Right renal cortex interstitium (tissue), 3 donors: ENCODE data around the gene CAST. TPM values are rescaled to one million over a fixed set of nuclear protein-coding genes. Genes with fewer than 3 reads are reported as not detected.
"Not testable (repeated sequence)": the region's sequence is repeated elsewhere in the genome, so short reads cannot be mapped to it uniquely, and the experiment has no call there.

Source experiments
- DNase-seq, 3 donors: peaks; one replicate each; pipeline ENCODE4 v3.0.0-alpha.2; 2013; ENCODE audit warnings: low read depth in 3 of 3, low spot score in 2 of 3
- polyA plus RNA-seq, 3 donors: library from polyadenylated mRNA; unstranded; fragments of 120-200 nt; gene quantifications; one replicate each; pipeline ENCODE4 v1.2.1, GENCODE V29; 2013; ENCODE audit not compliant: insufficient read length in 3 of 3

Gene CAST
- polyA plus RNA-seq, 3 donors: 143 to 185 (median 158) TPM

DNA sequence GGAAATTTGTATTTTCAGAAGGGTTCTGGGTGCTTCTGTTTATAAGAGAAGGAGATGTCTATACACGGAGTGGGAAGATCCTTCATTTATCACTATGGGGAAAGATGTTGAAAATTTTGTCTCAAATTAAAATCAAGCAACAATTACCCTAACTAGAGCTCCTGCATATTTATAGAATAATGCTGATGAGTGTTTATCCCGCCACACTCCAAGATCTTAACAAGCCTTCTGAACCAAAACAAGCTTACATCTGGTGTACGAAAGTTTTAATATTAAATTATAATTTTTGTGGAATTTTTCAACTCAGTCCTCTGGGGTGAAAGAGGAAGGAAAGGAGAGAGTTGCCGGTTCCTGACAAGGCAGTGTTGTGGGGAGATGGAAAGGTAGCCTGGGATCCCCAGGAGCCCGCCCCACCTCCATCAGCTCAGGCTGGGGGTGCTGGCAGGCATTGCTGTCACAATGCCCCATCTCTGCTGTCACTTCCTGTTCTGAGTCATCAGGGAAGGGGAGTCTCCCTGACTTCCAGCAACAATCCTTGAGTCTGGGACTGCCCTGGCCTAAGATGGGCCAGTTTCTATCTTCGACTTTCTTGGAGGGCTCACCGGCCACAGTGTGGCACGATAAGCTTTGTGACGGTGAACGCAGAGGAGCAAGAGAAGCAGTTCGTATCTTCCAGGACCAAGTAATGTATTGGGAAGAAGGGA, 81.0 kb downstream of the CAST start:
- no peak for DNase-seq

DNA sequence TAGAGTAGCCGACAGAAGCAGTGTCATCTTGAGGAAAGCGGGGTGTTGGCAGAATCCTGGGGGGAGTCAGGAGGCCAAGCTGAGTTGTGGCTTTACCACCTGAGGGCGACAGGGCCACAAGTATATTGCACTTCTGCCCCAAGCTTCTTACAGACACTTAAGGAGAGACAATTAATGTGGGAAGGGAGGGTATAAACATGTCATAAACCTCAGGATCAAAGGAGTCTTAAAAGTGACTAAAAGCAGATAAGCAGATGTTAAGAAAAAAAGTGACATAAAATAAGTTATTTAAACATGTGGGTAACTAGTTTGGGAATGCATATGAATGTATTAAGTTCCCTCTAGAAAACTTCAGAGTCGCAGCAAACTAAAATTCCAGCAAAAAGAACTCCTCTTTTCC, 81.6 kb downstream of the CAST start:
- DNase-seq: no peak

DNA sequence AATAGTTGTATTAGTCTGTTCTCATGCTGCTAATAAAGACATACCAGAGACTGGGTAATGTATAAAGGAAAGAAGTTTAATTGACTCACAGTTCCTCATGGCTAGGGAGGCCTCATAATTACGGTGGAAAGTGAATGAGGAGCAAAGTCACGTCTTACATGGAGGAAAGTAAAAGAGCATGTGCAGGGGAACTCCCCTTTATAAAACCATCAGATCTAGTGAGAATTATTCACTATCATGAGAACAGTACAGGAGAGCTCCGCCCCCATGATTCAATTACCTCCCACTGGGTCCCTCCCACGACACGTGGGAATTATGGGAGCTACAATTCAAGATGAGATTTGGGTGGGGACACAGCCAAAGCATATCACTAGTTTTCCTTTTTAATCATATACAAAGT, 82.0 kb downstream of the CAST start:
- DNase-seq: not testable (repeated sequence)

DNA sequence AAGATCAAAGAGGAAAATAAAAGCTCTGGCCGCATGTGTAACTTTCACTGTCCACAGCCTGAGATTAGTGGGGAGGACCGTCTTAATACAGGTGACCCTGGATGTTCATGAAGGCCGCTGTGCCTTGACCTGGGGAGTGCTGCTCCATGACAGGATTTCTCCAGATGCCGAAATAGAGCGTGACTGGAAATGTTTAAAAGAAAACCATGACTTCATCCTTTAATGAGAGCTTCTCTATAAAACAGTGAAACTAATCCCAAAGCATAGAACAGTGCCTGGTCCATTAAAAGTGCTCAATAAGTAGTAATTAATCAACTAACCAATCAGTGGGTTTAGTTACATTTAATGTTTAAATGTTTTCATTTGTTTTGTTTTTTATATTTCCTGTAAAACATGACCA, 82.8 kb downstream of the CAST start:
- no peak for DNase-seq

DNA sequence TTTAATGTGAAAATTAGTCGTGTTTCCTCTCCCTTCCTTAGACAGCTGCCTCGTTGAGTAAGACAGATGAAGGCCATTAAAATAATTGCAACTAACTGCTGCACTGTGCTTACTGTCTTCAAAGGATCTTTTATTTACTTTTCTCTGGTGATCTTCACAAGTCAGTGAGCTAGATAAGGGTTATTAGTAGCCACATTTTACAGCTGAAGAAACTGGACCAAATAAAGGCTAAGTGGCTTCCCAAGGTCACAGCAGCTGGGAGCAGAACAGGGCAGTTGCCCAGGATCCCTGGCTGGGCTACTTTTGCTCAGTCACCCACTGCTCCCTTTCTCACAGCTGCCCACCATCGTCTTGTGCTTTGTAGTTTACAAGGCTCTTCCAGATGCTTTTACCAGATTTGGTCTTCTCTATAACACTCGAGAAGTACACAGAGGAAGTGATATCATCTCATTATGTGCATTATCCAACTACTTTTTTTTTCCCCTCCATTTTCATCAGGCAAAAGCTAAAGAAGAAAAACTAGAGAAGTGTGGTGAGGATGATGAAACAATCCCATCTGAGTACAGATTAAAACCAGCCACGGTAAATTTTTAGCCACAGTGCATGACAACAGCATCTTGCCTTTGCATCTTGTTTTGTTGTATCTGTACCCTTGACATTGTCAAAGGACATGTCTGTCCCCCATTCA, 83.8 kb downstream of the CAST start:
- DNase-seq: no peak

DNA sequence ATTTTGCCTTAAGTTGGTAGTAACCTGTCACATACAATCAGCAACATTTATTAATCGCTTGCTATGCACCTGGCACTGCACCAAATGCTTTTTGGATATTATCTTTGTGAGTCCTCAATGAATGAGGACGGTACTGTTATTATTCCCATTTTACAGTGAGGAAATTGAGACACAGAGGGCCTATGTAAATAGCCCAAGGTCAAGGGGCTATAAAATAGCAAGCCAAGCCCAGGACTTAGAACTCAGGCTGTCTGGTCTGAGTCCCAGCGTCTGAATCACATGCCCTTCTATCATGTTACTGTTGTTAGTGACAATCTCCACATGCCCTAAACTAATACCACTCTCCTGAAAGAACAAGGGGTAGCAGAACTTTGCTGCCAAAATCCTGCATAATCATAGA, 85.5 kb downstream of the CAST start:
- DNase-seq: no peak

DNA sequence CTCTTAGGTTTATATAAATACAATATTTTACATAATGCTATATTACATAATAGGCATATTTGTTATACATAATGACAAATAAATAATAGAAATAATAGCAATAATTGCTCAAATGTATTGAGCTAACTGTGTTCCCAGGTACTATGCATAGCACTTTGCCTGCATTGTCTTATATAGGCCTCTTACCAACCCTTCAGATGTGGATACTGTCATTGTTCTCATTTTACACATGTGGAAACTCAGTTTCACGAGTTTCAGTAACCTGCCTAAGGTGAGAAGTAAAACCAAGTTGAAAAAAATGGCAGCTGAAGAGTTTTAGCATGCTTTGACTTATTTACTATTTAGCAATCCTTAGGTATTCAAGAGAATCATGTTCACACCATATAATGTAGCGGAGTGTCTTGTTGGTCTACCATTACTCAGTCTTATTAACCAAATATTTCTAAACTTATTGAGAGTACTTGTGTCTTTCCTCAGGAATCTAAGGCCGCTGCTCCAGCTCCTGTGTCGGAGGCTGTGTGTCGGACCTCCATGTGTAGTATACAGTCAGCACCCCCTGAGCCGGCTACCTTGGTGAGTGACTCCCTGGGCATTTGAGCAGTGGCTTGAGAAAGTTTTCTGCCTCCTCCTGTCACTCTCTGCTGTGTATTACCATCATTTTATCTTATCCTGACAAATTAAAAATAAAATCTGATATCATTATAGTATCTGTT, 88.1 kb downstream of the CAST start:
- DNase-seq: no peak

DNA sequence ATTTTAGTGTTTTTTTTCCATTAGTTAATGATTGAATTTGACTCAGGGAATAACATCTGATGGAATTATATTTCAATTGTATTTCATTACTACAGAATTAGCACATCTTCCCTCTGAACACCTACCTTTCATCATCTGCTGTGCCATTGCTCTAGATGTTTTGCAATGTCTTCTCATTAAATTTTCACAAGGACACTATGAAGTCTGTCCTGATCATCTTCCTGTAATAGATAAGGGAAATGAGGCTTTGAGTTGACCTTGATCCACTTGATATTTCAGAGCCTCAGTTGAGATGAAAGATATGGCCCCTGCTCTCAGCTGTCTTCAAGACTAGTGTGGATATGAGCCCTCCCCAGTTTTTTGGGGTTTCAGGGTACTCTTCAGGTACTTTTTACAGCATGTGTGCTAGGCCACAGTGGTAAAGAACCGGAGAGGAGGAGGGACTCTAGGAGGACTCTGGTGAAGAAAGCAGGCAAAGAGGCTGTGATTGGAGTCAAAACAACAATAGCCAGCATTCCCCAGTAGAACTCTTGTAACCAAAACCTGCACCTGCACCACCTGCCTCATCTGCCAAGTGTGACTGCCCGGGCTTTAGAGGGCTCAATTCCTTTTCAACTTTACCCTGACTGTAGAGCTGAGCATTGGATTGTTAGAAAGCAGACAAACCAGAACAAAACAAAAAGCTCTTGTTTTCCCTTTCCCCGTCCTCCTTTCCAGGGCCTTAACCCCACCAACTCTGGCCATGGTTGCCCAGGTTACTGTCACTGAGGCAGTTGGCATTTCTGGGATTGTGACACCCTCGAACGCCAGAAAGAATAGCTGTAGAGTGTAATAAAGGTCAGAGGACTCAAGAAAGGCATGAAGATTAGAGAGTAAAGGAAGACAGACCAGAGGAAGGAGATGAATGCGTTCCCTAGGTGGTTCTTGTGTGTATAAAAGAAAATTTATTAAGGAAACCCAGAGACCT, 89.3 kb downstream of the CAST start:
- DNase-seq: no peak

DNA sequence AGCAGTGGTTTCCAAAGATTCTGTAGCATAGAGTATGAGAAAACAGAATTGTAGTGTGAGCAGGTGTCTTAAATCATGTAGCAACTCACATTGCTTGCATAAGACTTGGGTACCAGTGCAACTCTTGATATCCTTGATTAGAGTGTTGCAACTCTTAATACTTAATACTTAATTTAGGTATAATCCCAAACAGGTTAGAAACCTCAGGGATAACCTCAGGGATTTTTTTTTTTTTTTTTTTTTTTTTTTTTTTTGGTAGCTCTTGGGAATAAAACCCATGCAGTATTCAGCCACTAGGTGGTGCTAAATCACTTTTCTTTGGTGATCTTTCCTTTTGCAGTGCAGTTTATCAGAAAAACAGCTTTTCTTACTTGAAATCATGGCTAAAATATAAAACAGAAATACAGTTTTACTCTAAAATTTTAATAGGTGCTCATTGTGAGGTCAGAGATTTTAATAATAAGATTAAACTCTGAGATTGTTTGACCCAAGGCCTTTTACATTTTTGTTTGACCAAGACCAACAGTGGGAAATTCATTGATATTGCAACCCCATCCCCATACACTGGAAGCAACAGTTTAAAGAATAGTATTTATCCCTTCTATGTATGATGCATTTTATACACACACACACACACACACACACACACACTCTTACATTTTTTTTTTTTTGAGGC, 90.3 kb downstream of the CAST start:
- DNase-seq: peak in 2 of 3 donors; percentile 52 to 56

DNA sequence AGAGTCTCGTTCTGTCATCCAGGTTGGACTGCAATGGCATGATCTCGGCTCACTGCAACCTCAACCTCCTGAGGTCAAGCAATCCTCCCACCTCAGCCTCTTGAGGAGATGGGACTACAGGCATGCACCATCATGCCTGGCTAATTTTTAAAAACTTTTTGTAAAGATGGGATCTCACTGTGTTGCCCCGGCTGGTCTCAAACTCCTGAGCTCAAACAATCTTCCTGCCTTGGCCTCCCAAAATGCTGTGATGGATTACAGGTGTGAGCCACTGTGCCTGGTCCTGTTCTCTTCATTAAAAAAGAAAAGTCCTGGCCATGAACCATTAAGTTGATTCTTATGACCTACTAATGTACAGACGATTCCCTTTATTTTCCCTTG, 90.8 kb downstream of the CAST start:
- no peak for DNase-seq

DNA sequence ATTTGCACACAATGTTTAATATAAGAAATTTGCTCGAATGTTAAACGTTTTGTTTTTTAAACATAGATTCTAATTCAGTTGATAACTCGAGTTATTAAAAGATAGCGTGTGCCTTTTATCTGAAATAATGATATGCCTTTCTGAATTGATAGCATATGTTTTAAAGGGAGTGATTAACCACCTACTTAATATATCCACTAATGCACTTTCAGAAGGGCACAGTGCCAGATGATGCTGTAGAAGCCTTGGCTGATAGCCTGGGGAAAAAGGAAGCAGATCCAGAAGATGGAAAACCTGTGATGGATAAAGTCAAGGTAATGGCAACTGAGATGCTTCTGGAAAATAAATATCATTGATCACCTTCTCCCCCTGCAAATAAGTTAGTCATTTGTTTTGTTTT, 91.7 kb downstream of the CAST start:
- no peak for DNase-seq

DNA sequence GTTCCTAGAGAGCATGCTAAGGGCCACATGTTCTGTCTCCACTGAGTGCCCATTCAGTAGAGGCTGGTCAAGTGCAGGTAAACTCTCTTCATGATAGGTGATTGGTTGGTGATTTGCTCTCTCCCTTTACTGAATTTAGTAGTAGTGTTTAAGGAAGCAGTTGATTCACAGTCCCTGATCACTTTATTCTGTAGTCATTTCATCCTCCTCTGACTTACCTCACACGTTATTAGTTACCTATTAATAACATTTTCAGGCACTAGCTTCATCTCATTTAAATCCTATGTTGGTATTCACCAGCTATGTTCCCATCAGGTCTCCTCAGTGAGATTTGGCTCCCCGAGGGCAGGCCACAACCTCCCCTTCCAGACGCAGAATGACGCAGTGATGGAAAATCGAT, 93.7 kb downstream of the CAST start:
- DNase-seq: no peak

DNA sequence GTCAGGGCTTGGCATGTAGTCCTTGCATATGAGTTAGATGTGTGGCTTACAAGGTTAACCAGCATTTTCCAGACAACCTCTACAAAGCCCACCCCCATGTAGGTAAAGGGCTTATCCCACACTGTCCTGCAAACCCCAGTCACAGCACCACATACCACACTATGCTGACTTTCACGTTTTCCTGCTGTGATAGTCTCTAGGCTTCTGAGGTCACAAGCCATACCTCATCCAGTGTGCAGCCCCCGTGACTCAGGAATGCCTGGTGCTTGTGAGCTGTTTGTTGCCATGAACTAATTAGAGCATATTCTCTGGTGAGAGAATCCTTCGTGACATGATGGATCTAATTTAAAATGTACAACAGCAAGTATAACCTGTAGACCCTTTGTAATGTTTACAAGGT, 94.8 kb downstream of the CAST start:
- no peak for DNase-seq

DNA sequence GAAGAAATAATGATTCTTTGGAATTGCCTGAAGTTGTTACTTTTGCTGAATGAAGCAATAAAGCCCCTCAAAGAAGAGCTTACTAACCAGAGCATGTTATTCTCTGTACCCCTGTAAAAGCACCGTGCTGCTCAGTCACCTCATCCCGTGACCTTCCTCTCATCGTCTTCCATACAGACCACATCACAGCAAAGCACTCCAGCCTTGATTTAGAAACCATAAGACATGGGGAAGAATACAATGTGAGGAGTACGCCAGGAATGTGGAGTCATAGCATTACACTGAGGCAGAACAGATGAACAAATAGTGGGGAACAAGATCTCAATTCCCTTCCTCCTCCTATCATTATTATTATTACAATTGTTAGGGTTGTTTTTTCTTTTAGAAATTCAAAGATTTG, 96.4 kb downstream of the CAST start:
- no peak for DNase-seq

DNA sequence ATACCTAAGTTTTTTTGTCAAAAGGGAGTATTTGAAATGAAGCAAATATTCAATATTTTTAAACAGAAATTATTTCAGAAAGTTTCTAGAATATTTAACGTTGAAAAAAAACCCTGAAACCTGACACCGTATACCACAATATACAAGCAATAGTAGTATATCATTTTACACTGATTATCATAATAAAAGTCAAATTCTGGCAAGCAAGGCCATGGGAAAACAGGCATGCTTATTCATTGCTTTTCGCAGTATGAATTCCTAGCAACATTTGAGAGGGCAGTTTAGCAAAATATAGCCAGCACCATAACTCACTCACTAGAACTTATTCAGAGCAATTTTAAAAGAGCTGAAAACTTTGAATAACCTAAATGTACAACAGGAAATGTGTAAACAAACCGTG, 99.4 kb downstream of the CAST start:
- no peak for DNase-seq

DNA sequence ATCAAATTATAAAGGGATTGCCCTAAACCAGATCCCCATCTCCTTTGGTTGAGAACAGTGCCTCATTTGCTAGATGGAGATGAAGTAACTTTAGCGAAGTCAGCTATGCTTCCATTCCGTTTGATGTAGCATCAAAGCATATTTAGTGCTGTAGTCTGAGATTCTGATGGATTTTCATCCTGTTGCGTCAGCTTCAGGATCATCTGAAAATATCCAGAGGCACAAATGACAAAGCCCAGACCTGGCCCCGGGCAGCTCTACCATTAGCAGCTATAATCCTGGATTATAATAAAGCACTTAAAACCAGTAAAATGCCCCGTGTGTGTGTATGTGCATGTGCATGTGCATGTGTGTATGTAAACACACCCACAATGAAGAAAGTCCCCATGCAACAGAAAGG, 100.8 kb downstream of the CAST start:
- DNase-seq: no peak

DNA sequence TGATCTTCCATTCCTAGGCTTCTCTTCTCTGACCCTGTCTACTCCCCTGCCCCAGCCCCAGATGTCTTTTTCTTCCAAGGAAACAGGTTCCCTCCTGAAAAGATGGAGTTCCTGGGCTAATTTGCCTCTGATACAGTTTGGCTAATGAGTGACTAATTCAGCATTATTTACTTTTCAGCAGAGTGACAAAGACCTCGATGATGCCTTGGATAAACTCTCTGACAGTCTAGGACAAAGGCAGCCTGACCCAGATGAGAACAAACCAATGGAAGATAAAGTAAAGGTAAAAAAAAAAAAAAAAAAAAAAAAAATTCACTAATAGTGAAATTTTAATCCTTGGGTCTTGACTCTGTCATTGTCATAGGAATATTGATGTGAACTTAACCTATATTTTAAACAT, 102.9 kb downstream of the CAST start:
- no peak for DNase-seq

DNA sequence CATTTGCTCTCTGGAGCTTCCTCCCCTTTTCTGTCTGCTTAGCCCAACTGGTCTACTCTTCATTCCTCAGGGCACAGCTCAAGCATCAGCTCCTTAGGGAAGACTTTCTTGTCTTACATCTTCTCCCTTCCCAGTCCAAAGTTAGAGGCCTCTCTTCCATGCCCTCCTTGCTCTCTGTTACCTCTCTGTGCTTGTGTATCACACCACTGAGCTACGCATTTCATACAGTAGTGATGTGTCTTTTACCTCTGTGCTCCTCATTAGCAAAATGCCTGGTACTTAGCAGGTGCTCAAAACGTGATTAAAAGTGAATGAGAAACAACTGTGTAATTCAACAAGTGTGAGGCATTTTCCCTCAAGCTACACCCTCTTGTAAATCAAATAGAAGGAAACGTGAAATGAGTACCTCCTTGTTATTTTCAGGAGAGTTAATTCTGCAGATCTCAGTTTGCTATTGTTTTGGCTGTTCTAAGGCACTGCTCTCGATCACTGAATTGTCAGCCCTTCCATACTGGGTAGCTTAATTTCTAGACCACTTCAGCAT, 106.6 kb downstream of the CAST start:
- DNase-seq: no peak

DNA sequence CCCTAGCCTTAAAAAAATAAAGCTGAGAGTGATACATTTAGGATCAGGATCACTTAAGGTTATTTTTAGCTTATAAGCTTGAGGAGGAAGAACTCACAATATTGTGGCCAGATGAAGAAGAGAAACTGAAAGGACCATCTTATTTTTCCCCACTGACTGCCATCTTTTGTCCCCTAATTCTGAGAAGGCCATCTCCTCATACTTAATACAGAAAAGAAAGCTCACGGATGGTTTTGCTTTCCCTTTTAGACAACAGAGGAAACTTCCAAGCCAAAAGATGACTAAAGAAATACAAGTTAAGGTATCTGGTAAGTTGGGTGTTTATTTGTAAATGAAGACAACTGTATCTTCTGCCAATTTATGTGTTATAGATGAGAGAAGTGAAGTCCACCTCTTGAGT, 109.2 kb downstream of the CAST start:
- no peak for DNase-seq

DNA sequence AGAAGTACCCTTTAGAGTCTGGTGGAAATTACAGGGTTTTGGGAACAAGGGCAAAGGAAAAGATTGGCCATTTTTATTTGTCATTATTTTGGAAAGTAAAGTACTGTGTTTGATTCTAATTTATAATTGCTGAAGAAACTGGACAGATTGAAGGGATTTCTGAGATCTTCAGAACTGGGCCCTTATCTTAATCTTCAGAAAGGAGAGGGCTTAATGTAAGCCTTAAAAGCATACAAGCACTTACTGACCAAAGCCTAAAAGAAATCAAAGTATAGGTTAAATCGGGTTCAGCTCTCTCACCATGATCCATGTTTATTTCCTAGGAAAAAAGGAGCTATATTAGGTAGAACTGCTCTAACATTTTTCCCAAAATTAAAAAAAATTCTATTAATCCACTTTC, 109.9 kb downstream of the CAST start:
- no peak for DNase-seq
